ENCODE data around the gene ST3GAL2. TPM values are rescaled to one million over a fixed set of nuclear protein-coding genes. Genes with fewer than 3 reads are reported as not detected.

ST3GAL2 gene
- total RNA-seq, 2 experiments from 2014 or later, result 44.6 to 61.0 TPM

- Histone ChIP-seq H3K9me2 (ENCODE audit: insufficient read depth, low read length) (no peaks in the 10 kb centered on the region), H3K9me3 (ENCODE audit: low read length) (no peaks in the 10 kb centered on the region), H3K4me3 (ENCODE audit: low read depth, low read length, poor library complexity, severe bottlenecking) (peak overlapping the region; percentile 89), H3K36me3 (ENCODE audit: insufficient read depth, low read length) (peaks cover 59% of the 10 kb centered on the region), H2AFZ (ENCODE audit: low read length) (peak overlapping the region; percentile 41; the same call in 1 of the 2 replicates), H4K20me1 (ENCODE audit: insufficient read depth, low read length) (0 out of 2 replicates have a peak, but pooled peaks cover 4% of the 10 kb centered on the region), H3K79me2 (ENCODE audit: insufficient read depth, low read depth, low read length) (peaks cover 26% of the 10 kb centered on the region; the same call in 1 of the 2 replicates), H3K4me1 (ENCODE audit: insufficient read depth, low read length, poor library complexity, severe bottlenecking) (peaks cover 17% of the 10 kb centered on the region), H3K4me2 (ENCODE audit: low read length) (peak overlapping the region; percentile 95), H3K27ac (ENCODE audit: low read depth, low read length, poor library complexity, severe bottlenecking) (peak overlapping the region; percentile 84)
- TF ChIP-seq EZH2phosphoT487 (IDR thresholded peaks at IDR 0.05; ENCODE audit: borderline replicate concordance, low read depth, low read length), result no peak
- peak; percentile 71 for TF ChIP-seq CTCF (conservative IDR thresholded peaks at IDR 0.05; ENCODE audit: low read length)
- peak; percentile 98 for DNase-seq (ENCODE audit: low spot score)
- CTCF ChIA-PET (ENCODE audit: unreplicated experiment), result interaction anchor here (0.6 to 1.2 kb wide), 4 partner anchors 23 to 144 kb away, joined by 3 to 4 read pairs (median 4); partner anchors contain the start of gene FCSK
- intact Hi-C loops (cut with micrococcal nuclease; ENCODE audit: unreplicated experiment), result loop anchor here (1.0 to 5.0 kb wide), 4 partner anchors 51 to 142 kb away; partner anchors contain the start of genes COG4, FCSK and SF3B3
- BruUV-seq (replicated peaks), result TSS peak; percentile 58
- POLR2A ChIA-PET, result interaction anchor here (0.6 to 2.8 kb wide), 21 partner anchors 11 to 1512 kb away, joined by 3 to 14 read pairs (median 3); partner anchors contain the start of genes AARS1, COG4, DDX19A and FCSK
Measured at GRCh38 chr16:70380919-70381603, 57.8 kb downstream of the ST3GAL2 start.

- H3K9me3 ChIP-seq (ENCODE audit: low read length), result no peaks in the 10 kb centered on the region
- POLR2A ChIA-PET, result interaction anchor here (0.6 to 2.8 kb wide), 17 partner anchors 11 to 1512 kb away, joined by 3 to 14 read pairs (median 4); partner anchors contain the start of genes AARS1, COG4, DDX19A and FCSK
- peak overlapping the region; percentile 84 for H3K27ac ChIP-seq (ENCODE audit: low read depth, low read length, poor library complexity, severe bottlenecking)
- no TSS peak for BruUV-seq (replicated peaks)
- H3K4me1 ChIP-seq (ENCODE audit: insufficient read depth, low read length, poor library complexity, severe bottlenecking), result peaks cover 17% of the 10 kb centered on the region
- H3K4me2 ChIP-seq (ENCODE audit: low read length), result peak overlapping the region; percentile 95
- intact Hi-C loops (cut with micrococcal nuclease; ENCODE audit: unreplicated experiment), result loop anchor here (1.0 to 5.0 kb wide), 2 partner anchors 92 to 143 kb away; partner anchors contain the start of genes COG4 and SF3B3
- TF ChIP-seq CTCF (conservative IDR thresholded peaks at IDR 0.05; ENCODE audit: low read length) (no peak), EZH2phosphoT487 (IDR thresholded peaks at IDR 0.05; ENCODE audit: borderline replicate concordance, low read depth, low read length) (no peak)
- no peaks in the 10 kb centered on the region for H3K9me2 ChIP-seq (ENCODE audit: insufficient read depth, low read length)
- H3K79me2 ChIP-seq (ENCODE audit: insufficient read depth, low read depth, low read length), result peaks cover 26% of the 10 kb centered on the region; the same call in 1 of the 2 replicates
- peak; percentile 74 for DNase-seq (ENCODE audit: low spot score)
- peaks cover 59% of the 10 kb centered on the region for H3K36me3 ChIP-seq (ENCODE audit: insufficient read depth, low read length)
- peaks cover 5% of the 10 kb centered on the region; the same call in 1 of the 2 replicates for H4K20me1 ChIP-seq (ENCODE audit: insufficient read depth, low read length)
- no peak overlapping the region; the same call in 1 of the 2 replicates for H2AFZ ChIP-seq (ENCODE audit: low read length)
- peak overlapping the region; percentile 89 for H3K4me3 ChIP-seq (ENCODE audit: low read depth, low read length, poor library complexity, severe bottlenecking)
- CTCF ChIA-PET (ENCODE audit: unreplicated experiment), result interaction anchor here (0.6 to 1.2 kb wide), 6 partner anchors 11 to 145 kb away, joined by 3 to 4 read pairs (median 4); partner anchors contain the start of gene FCSK
Measured at GRCh38 chr16:70380248-70380918, 58.5 kb downstream of the ST3GAL2 start.

Data from OCI-LY7 (cell line).